Measurements from ENCODE around the gene UBE2H. TPM values are rescaled to one million over a fixed set of nuclear protein-coding genes. Genes with fewer than 3 reads are reported as not detected.

UBE2H gene
- 100 to 1,000 TPM in 1 of 4 donors, 10 to 100 TPM in 3; 31.0 to 131 (median 53.3) TPM for total RNA-seq

- DNase-seq = peak; percentile 94
- H3K9me3 ChIP-seq = no peaks in the 10 kb centered on the region
- in situ Hi-C loops (cut with MboI; ENCODE audit: low pct_ligation_motif_present in 1 of 4, low pct_unique_long_range_greater_than_20kb in 1 of 4, low sequenced_read_pairs in 3 of 4) = no loop called here
- H3K27me3 ChIP-seq = no peaks in the 10 kb centered on the region
- H3K27ac ChIP-seq = peak within 1 kb of the TSS; percentile 95 to 99 (median 98)
- TF ChIP-seq CTCF (IDR thresholded peaks at IDR 0.05) (peak in 1 of 5 experiments; percentile 31), POLR2AphosphoS5 (IDR thresholded peaks at IDR 0.05) (peak; percentile 99 to 100 (median 99)), EP300 (IDR thresholded peaks at IDR 0.05; ENCODE audit: low read depth) (peak; percentile 15), POLR2A (IDR thresholded peaks at IDR 0.05) (peak; percentile 94)
- H3K36me3 ChIP-seq = no peaks in the 10 kb centered on the region
- 11 to 58% methylated on average over 4 to 32 of the region's 58 CpGs for WGBS, 2 donors (ENCODE audit: low coverage in 1 of 2)
- H3K4me1 ChIP-seq = peaks cover 6 to 36% (median 30%) of the 10 kb centered on the region in 4 donors
- H3K4me3 ChIP-seq = peak within 1 kb of the TSS; percentile 65 to 98 (median 86)
- intact Hi-C loops (cut with DNase I; ENCODE audit: low total_unique reads) = no loop called here
These were observed at the start of gene UBE2H for GRCh38 chr7:129952653-129953560. TSS of gene UBE2H (minus strand) at chr7:129952960. CDS start at chr7:129952555, 405 bp downstream.

GRCh38 chr7:129998446-129998845, 45.7 kb upstream of the UBE2H start:
- WGBS, 2 donors (ENCODE audit: low coverage in 1 of 2) = 88% methylated on average over 5 of the region's 5 CpGs; no CpG with 5 or more reads in 1 of the 2 donors
- no peak for DNase-seq
- intact Hi-C loops (cut with DNase I; ENCODE audit: low total_unique reads) (no loop called here), in situ Hi-C loops (cut with MboI; ENCODE audit: low pct_ligation_motif_present in 1 of 4, low pct_unique_long_range_greater_than_20kb in 1 of 4, low sequenced_read_pairs in 3 of 4) (no loop called here)
- no peak overlapping the region for H3K27ac ChIP-seq
- H3K36me3 ChIP-seq = no peaks in the 10 kb centered on the region
- H3K9me3 ChIP-seq = no peaks in the 10 kb centered on the region
- no peaks in the 10 kb centered on the region for H3K27me3 ChIP-seq
- no peaks in the 10 kb centered on the region for H3K4me1 ChIP-seq
- H3K4me3 ChIP-seq = no peak overlapping the region
- no peak for TF ChIP-seq POLR2A (IDR thresholded peaks at IDR 0.05)
- TF ChIP-seq POLR2AphosphoS5 (IDR thresholded peaks at IDR 0.05) = no peak
- TF ChIP-seq CTCF (IDR thresholded peaks at IDR 0.05) = no peak
- TF ChIP-seq EP300 (IDR thresholded peaks at IDR 0.05; ENCODE audit: low read depth) = no peak

GRCh38 chr7:129997285-129997684, 44.5 kb upstream of the UBE2H start:
- WGBS, 2 donors (ENCODE audit: low coverage in 1 of 2) = 67 to 88% methylated on average over 1 to 5 of the region's 5 CpGs
- in situ Hi-C loops (cut with MboI; ENCODE audit: low pct_ligation_motif_present in 1 of 4, low pct_unique_long_range_greater_than_20kb in 1 of 4, low sequenced_read_pairs in 3 of 4) = no loop called here
- intact Hi-C loops (cut with DNase I; ENCODE audit: low total_unique reads) = no loop called here
- Histone ChIP-seq H3K27ac (no peak overlapping the region), H3K4me1 (no peaks in the 10 kb centered on the region), H3K36me3 (no peaks in the 10 kb centered on the region), H3K27me3 (no peaks in the 10 kb centered on the region), H3K4me3 (no peak overlapping the region), H3K9me3 (no peaks in the 10 kb centered on the region)
- TF ChIP-seq EP300 (IDR thresholded peaks at IDR 0.05; ENCODE audit: low read depth) (no peak), CTCF (IDR thresholded peaks at IDR 0.05) (no peak), POLR2AphosphoS5 (IDR thresholded peaks at IDR 0.05) (no peak), POLR2A (IDR thresholded peaks at IDR 0.05) (no peak)
- DNase-seq = no peak

- WGBS, 2 donors (ENCODE audit: low coverage in 1 of 2) = 76 to 83% methylated on average over 7 to 8 of the region's 8 CpGs
- in situ Hi-C loops (cut with MboI; ENCODE audit: low pct_ligation_motif_present in 1 of 4, low pct_unique_long_range_greater_than_20kb in 1 of 4, low sequenced_read_pairs in 3 of 4) (no loop called here), intact Hi-C loops (cut with DNase I; ENCODE audit: low total_unique reads) (no loop called here)
- Histone ChIP-seq H3K36me3 (no peaks in the 10 kb centered on the region), H3K27ac (no peak overlapping the region), H3K4me1 (peaks cover 0 to 2% (median 0%) of the 10 kb centered on the region in 4 donors), H3K27me3 (no peaks in the 10 kb centered on the region), H3K9me3 (no peaks in the 10 kb centered on the region), H3K4me3 (no peak overlapping the region)
- no peak for TF ChIP-seq EP300 (IDR thresholded peaks at IDR 0.05; ENCODE audit: low read depth)
- no peak for TF ChIP-seq POLR2A (IDR thresholded peaks at IDR 0.05)
- TF ChIP-seq POLR2AphosphoS5 (IDR thresholded peaks at IDR 0.05) = no peak
- no peak for TF ChIP-seq CTCF (IDR thresholded peaks at IDR 0.05)
- no peak for DNase-seq
These were observed 40.5 kb upstream of the UBE2H start for GRCh38 chr7:129993275-129993674.
